Measurements from ENCODE around the gene ARHGEF3.
A peak's percentile ranks its signal among the peaks of the same experiment; 100 is the strongest.

The ARHGEF3 gene

DNA sequence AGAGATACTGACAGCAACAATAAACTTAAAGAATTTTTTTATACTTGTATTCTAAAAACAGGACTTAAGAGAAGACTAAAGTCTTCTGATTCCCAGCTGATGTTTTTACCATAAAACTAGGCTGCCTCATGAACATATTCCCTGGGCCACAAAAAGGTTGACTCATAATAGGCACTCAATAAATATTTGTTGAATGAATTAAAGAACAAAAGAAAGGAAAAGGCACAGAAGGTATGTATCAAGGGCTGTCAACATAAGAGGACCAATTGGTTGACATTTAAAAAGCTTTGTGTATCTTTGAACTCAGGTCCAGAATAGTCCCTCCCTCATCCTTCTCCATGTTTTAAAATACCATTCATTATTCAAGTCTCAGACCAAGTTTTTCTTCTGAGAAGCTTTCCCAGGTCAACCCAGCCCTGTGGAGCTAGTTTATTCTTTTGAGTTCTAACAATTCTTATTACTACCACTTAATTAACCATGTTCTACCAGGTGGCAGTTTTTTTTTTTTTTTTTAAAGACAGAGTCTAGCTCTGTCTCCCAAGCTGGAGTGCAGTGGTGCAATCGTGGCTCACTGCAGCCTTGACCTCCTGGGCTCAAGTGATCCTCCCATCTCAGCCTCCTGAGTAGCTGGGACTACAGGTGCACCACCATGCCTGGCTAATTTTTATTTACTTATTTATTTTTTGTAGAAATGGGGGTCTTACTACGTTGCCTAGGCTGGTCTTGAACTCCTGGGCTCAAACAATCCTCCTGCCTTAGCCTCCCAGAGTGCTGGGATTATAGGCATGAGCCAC, 17.5 kb upstream of the ARHGEF3 start:
- DNase-seq = no peak

GRCh38 chr3:56818156-56818985, 16.6 kb upstream of the ARHGEF3 start:
- no peak for DNase-seq

DNA sequence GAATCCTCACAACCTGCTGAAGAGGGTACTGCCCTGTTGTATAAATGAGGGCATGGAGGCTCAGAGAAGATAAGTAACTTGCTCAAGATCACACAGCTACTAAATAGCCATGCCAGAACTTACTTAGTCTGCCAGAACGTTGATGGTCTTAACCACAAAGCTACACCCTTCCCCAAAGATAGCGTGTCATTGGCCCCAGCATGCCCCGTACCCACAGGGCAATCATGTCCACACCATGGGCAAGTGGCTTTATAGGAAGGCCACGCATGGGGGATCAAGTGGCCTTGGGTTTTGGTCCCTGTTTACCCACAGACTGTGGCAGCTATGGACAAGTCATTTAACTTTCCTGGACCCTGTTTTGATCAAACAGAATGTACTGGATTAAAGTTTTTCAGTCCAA, 15.9 kb upstream of the ARHGEF3 start:
- DNase-seq = no peak

- no peak for DNase-seq
Observed at GRCh38 chr3:56816061-56816460, 14.3 kb upstream of the ARHGEF3 start.

DNA sequence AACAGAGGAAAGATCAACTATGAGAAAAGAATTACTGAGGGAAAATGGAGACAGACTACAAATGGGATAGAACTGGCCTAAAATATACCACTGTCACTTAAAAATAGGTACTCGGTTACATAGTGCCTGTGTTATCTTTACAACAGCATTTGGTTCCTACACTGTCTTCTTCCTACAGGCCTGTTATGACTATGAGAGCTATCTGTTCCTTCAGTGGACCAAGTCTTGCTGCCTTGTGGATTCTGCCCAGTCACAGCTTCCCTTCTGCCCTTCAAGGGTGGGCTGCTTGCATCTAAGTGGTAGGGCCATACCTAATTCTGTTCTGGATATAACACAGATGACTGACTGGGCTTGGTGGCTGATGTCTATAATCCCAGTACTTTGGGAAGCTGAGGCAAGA, 13.8 kb upstream of the ARHGEF3 start:
- no peak for DNase-seq

DNA sequence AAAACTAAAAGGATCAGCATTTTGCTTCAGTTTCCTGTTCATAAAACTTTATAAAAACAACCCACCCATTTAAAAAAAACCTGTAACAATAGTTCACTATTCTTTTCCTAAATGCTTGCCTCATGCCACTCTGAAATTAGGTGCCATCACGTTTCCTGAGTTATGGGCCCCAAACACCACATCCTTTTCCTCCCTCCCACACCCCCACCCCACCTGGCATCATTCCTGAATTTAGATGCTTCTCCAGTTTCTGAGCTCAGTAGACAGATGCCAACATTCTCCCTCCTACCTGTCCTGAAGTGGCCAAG, 11.9 kb upstream of the ARHGEF3 start:
- DNase-seq = no peak

DNA sequence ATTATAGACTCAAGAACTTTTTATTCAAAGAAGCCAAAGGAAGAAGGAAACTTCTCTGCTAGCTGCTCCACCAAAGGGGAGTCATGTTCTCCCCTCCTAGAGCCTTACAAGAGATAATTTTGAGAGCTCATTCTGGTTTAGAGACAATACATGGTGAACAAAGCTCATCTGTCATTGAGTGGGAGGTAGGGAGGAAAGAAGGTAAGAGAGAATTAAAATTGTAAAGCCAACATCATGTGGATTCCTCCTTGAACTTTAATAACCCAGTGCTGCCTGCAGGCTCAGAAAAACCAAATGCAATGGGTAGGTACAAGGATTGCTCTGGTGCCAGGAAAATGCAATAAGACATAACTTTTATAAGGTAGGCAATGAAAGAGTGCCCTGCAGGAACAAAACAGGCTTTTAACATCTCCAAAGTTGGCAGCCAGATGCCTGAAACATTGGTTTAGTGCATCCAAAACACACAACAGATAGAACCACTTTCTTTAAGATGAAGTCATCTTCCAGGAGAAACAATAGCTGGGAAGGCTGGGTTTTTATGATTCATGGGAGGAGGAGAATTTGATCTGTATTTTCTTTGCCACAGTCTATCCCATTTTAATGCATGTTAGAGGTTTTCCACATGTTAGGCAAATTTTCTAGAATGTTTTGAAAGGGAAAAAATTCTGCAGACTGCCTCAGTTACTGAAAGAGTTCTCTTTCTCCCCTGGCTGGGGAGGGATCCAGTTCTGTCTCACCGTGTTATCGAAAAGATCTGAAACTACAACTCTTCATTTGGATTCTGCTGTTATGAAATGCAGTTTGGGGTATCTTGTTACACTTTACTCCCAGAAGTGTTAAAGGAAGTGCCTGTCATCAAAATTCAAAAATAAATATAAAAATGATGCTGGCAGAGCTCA, 11.3 kb upstream of the ARHGEF3 start:
- DNase-seq = no peak

GRCh38 chr3:56811546-56812202, 9.9 kb upstream of the ARHGEF3 start:
- no peak for DNase-seq

- peak; percentile 20 to 62 for DNase-seq
Observed at GRCh38 chr3:56810577-56811545, 9.1 kb upstream of the ARHGEF3 start.

GRCh38 chr3:56806407-56806806, 4.7 kb upstream of the ARHGEF3 start:
- peak in 1 of 2 experiments; percentile 55 for DNase-seq

GRCh38 chr3:56802790-56803189, 1.0 kb upstream of the ARHGEF3 start:
- no peak for DNase-seq

- DNase-seq = no peak
Observed at GRCh38 chr3:56802378-56802745, 613 bp upstream of the ARHGEF3 start.

DNA sequence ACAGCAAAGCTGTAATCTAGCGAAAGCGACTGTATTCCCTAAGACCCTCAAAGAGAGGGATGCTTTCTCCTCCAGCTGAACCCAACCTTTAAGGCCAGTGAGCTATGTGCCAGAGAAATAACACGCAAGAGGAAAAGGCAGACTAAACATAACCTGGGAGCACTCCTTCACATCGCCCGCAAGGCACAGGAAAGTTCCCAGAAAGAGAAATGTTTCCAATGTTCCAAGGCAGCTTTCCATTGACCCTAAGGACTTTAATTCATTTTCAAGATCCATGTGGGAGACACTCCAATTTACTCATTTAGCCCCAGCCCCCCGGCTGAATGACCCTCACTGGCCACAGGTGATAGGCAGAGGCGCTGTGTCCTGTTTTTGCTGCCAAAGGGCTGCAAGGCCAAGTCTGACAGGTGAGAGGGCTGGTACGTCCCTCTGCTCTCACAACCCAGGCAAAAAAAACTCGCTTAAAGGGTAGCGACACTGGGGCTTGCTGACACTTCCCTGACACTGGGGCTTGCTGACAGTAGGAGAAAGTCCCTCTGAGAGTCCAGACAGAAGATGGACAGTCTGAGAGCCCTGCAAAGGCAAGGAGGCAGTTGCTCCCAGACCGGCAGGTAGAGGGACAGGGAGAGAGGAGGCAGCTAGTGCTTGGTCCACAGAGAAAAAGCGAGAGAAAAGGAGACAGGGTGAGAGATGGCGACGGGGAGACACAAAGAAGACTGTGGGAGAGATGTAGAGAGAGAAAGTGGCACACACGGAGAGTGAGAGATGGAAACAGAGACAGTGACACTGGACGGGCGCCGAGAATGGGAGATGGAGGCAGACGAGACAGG, 702 bp downstream of the ARHGEF3 start:
- DNase-seq = no peak

GRCh38 chr3:56800130-56800831, 1.5 kb downstream of the ARHGEF3 start:
- DNase-seq = no peak

GRCh38 chr3:56799251-56799882, 2.4 kb downstream of the ARHGEF3 start:
- DNase-seq = peak; percentile 37 to 64

GRCh38 chr3:56796996-56797395, 4.8 kb downstream of the ARHGEF3 start:
- no peak for DNase-seq

- no peak for DNase-seq
Observed at GRCh38 chr3:56796202-56796601, 5.5 kb downstream of the ARHGEF3 start.

DNA sequence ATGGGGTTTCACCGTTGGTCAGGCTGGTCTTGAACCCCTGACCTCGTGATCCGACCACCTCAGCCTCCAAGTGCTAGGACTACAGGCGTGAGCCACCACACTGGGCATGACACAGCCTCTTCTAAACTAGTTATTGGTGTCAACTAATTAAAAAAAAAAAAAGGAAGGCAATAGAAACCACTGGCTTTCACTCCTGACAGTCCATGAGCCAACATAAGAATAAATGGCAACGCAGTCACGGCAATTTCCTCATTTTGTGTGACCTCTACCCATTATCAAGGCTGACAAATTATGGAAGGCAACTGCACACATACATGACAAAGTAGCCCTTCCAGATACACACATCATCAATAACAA, 5.9 kb downstream of the ARHGEF3 start:
- DNase-seq = no peak

DNA sequence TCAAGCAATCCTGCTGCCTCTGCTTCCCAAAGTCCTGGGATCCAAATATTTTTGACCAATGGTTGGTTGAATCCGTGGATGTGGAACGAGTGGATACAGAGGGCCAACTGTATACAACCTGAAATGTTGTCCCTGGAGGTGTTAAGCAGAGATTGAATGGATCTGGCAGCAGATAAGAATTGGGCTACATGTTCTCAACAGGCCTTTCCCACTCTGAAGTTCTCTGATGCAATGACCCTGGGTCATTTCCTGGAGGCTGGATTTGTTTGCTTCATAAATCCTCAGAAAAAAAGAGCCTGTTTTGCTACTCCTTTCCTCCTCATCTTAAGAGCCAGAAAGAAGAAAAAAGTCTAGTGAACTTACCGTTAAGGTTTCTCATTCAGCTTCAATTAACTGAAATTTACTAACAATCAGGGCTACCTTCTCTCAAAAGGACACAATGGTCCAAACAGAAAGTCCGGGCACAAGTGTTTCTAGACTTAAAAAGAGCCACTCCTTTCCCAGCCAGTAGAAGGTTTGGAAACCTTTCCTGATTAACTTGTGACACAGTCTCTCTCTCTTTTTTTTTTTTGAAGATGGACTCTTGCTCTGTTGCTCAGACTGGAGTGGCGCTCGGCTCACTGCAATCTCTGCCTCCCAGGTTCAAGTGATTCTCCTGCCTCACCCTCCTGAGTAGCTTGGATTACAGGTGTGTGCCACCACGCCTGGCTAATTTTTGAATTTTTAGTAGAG, 6.5 kb downstream of the ARHGEF3 start:
- no peak for DNase-seq

Measured in NCI-H446 (cell line).